HepG2 (cell line): ENCODE results near the gene BCAS3. TPM values are rescaled to one million over a fixed set of nuclear protein-coding genes. Genes with fewer than 3 reads are reported as not detected.

Source experiments
- ATAC-seq: fragments of 200-7000 bp; cut with Tn5 transposase; 3 replicates; pipeline ENCODE4 v1.9.1; 2020; ENCODE audit warnings: mild to moderate bottlenecking, moderate library complexity
- BruUV-seq: library from RNA; stranded (reverse); fragments of 400-500 nt; replicated peaks from 2 replicates; lab custom pipeline; 2021; lab: Mats Ljungman, UMichigan
- CTCF ChIA-PET: fragments of 300-600 bp; formaldehyde crosslinking; extraction: SDS; loops from one replicate; lab custom pipeline; 2021; ENCODE audit warnings: low total read pairs, inconsistent platforms, low intra/inter-chr PET ratio; lab: Yijun Ruan, JAX
- POLR2A ChIA-PET: fragments of 350-600 bp; sonication (Branson Sonifier 250); formaldehyde crosslinking; loops from one replicate; lab custom pipeline; 2020; ENCODE audit warnings: antibody characterized with exemption, inconsistent platforms; lab: Yijun Ruan, JAX
- DNase-seq: peaks from one replicate; pipeline ENCODE4 v3.0.0-alpha.2; 2015; ENCODE audit warnings: low spot score
- FAIRE-seq: peaks from 3 replicates; lab custom pipeline; 2011; peaks lifted over from hg19 to GRCh38; lab: Jason Lieb, UNC
- H2AFZ ChIP-seq: one replicate; pipeline ENCODE4 v1.6.1; 2011; ENCODE audit warnings: low read length, inconsistent platforms
- H3K27ac ChIP-seq: fragments of 300-600 bp; 3 replicates; pipeline ENCODE4 v1.8.0; 2011; ENCODE audit warnings: mixed run types, mild to moderate bottlenecking, mixed read lengths, low read length, inconsistent platforms; ENCODE audit not compliant: insufficient read depth; ENCODE audit errors: extremely low read length
- H3K27me3 ChIP-seq, 2 experiments: fragments of 200-600 bp in 1 of 2; 2 replicates in 1 of 2; 3 replicates in 1 of 2; pipeline versions ENCODE4 v1.6.0 to v1.8.0; 2011; ENCODE audit warnings: low read length in 2 of 2, mild to moderate bottlenecking in 2 of 2, moderate library complexity in 2 of 2, inconsistent platforms in 1 of 2; ENCODE audit not compliant: insufficient read depth in 2 of 2, control insufficient read depth in 1 of 2
- H3K36me3 ChIP-seq, 2 experiments: fragments of 200-600 bp in 1 of 2; replicated peaks in 1 of 2; 2 replicates in 1 of 2; 3 replicates in 1 of 2; pipeline versions ENCODE4 v1.5.1 to v1.8.0; 2011; ENCODE audit warnings: low read length in 2 of 2, inconsistent platforms in 1 of 2; ENCODE audit not compliant: insufficient read depth in 2 of 2, control insufficient read depth in 1 of 2
- H3K4me1 ChIP-seq: 2 replicates; pipeline ENCODE4 v1.5.1; 2012; ENCODE audit warnings: low read length, inconsistent platforms; ENCODE audit not compliant: insufficient read depth
- H3K4me2 ChIP-seq: 2 replicates; pipeline ENCODE4 v1.6.0; 2011; ENCODE audit warnings: low read depth, low read length, inconsistent platforms
- H3K4me3 ChIP-seq, 3 experiments: fragments of 200-600 bp in 1 of 3; sonication (generic), shearing (Covaris generic) in 1 of 3; replicated peaks in 1 of 3; 2 replicates each; pipeline ENCODE4 v1.5.1; 2011 to 2016; ENCODE audit warnings: low read length in 3 of 3, inconsistent platforms in 2 of 3, low read depth in 2 of 3, mild to moderate bottlenecking in 2 of 3, control low read depth in 1 of 3, mixed read lengths in 1 of 3; ENCODE audit not compliant: insufficient read depth in 1 of 3
- H3K79me2 ChIP-seq: one replicate; pipeline ENCODE4 v1.6.1; 2011; ENCODE audit warnings: low read length, inconsistent platforms; ENCODE audit not compliant: insufficient read depth
- H3K9ac ChIP-seq: 2 replicates; pipeline ENCODE4 v1.6.0; 2011; ENCODE audit warnings: mild to moderate bottlenecking, low read depth, low read length, inconsistent platforms; ENCODE audit not compliant: insufficient read depth
- H3K9me3 ChIP-seq: 2 replicates; pipeline ENCODE4 v1.5.1; 2012; ENCODE audit warnings: mild to moderate bottlenecking, low read length
- H4K20me1 ChIP-seq: 2 replicates; pipeline ENCODE4 v1.6.0; 2011; ENCODE audit warnings: inconsistent platforms, mild to moderate bottlenecking, low read length, moderate library complexity; ENCODE audit not compliant: insufficient read depth
- BORCS8-MEF2B ChIP-seq: sonication (generic); formaldehyde crosslinking; IDR thresholded peaks from 2 replicates; pipeline ENCODE4 v1.8.0; 2022; ENCODE audit warnings: mild to moderate bottlenecking, missing genetic modification reagents
- ZNF280D ChIP-seq: sonication (generic); formaldehyde crosslinking; IDR thresholded peaks from 2 replicates; pipeline ENCODE4 v1.5.1; 2020; ENCODE audit warnings: mild to moderate bottlenecking, missing genetic modification reagents
- ZSCAN29 ChIP-seq: sonication (generic); formaldehyde crosslinking; conservative IDR thresholded peaks from 2 replicates; pipeline ENCODE4 v1.4.0; 2020; ENCODE audit warnings: mild to moderate bottlenecking, missing genetic modification reagents
- WGBS: methylation state at CpG from one replicate; pipeline ENCODE4 v1.1.6; 2017; ENCODE audit warnings: low lambda C conversion rate; 5-methylcytosine and 5-hydroxymethylcytosine counted together
- in situ Hi-C: cut with HindIII; loops from 2 replicates; pipeline ENCODE4 v1.10.0; 2017; ENCODE audit warnings: low pct_unique_long_range_greater_than_20kb; ENCODE audit not compliant: extremely low pct_ligation_motif_present
- intact Hi-C: fragments of 100-400 bp; cut with micrococcal nuclease; formaldehyde crosslinking; loops from one replicate; pipeline ENCODE4 v1.10.0; 2022; ENCODE audit not compliant: unreplicated experiment
- polyA plus RNA-seq, 8 experiments: library from polyadenylated mRNA; depleted of rRNA in 3 of 8; stranded (reverse) in 7 of 8; unstranded in 1 of 8; fragments of >200 nt; fragmentation: Illumina TruSeq in 4 of 8; extraction: Trizol in 4 of 8; gene quantifications; 2 replicates each; pipeline versions ENCODE4 v1.2.1 to v1.2.3, GENCODE V29; 2011 to 2016; ENCODE audit warnings: low read depth in 4 of 8, missing spikeins in 1 of 8, mixed read lengths in 1 of 8; ENCODE audit not compliant: insufficient read depth in 1 of 8
- total RNA-seq, 5 experiments: library from RNA; depleted of rRNA; stranded (reverse); fragments of >200 nt; fragmentation: Illumina TruSeq; extraction: Trizol; gene quantifications; 2 replicates each; pipeline ENCODE4 v1.2.3, GENCODE V29; 2016; ENCODE audit warnings: low read depth in 1 of 5

BCAS3 gene
- total and polyA plus RNA-seq, 2 of the 13 experiments (the other 11 are each of a cell fraction or from before 2014, with no cell fraction given) = 10.7 to 11.2 TPM

GRCh38 chr17:60740584-60740983, 62.9 kb downstream of the BCAS3 start:
- intact Hi-C loops = no loop called here
- 81% methylated on average over 4 of the region's 4 CpGs for WGBS
- BruUV-seq = no TSS peak

More at GRCh38 chr17:60740584-60740983, 62.9 kb downstream of the BCAS3 start:
- H3K4me3 ChIP-seq = no peak overlapping the region
- H3K27ac ChIP-seq = no peak overlapping the region
- in situ Hi-C loops = no loop called here
- no peaks in the 10 kb centered on the region for H3K27me3 ChIP-seq
- H3K9ac ChIP-seq = no peak overlapping the region
- no peak for DNase-seq
- ChIA-PET POLR2A (no interaction called here), CTCF (no interaction called here)
- no peaks in the 10 kb centered on the region for H3K36me3 ChIP-seq
- no peak for ATAC-seq
- no peak overlapping the region for H3K4me2 ChIP-seq
- H4K20me1 ChIP-seq = no peaks in the 10 kb centered on the region
- H3K9me3 ChIP-seq = no peaks in the 10 kb centered on the region
- no peak for FAIRE-seq
- H2AFZ ChIP-seq = no peak overlapping the region
- no peak for TF ChIP-seq BORCS8-MEF2B (CRISPR knock-in tag)
- TF ChIP-seq ZSCAN29 = no peak
- no peak for TF ChIP-seq ZNF280D (CRISPR knock-in tag)
- H3K79me2 ChIP-seq = no peaks in the 10 kb centered on the region
- no peaks in the 10 kb centered on the region for H3K4me1 ChIP-seq
